SJCRH30 (cell line): ENCODE measurements around the gene PBX1. TPM values are rescaled to one million over a fixed set of nuclear protein-coding genes. Genes with fewer than 3 reads are reported as not detected.
A peak's percentile ranks its signal among the peaks of the same experiment; 100 is the strongest.

Experiments used
- DNase-seq, 2 experiments: peaks; one replicate each; pipeline ENCODE4 v3.0.0-alpha.2; 2015 to 2020
- H3K27ac ChIP-seq: fragments of 250-450 bp; sonication (Bioruptor Pico); 2 replicates; pipeline ENCODE4 v1.5.1; 2020; ENCODE audit warnings: mild to moderate bottlenecking, moderate library complexity
- H3K27me3 ChIP-seq: fragments of 250-450 bp; sonication (Bioruptor Pico); 2 replicates; pipeline ENCODE4 v1.5.1; 2020; ENCODE audit warnings: mild to moderate bottlenecking, moderate library complexity
- H3K36me3 ChIP-seq: fragments of 250-450 bp; sonication (Bioruptor Pico); 2 replicates; pipeline ENCODE4 v1.5.1; 2020; ENCODE audit warnings: mild to moderate bottlenecking, moderate library complexity
- H3K4me1 ChIP-seq: fragments of 250-450 bp; sonication (Bioruptor Pico); 2 replicates; pipeline ENCODE4 v1.5.1; 2020; ENCODE audit warnings: mild to moderate bottlenecking, moderate library complexity
- H3K4me3 ChIP-seq: fragments of 250-450 bp; sonication (Bioruptor Pico); 2 replicates; pipeline ENCODE4 v1.5.1; 2020; ENCODE audit warnings: mild to moderate bottlenecking, moderate library complexity
- H3K9me3 ChIP-seq: fragments of 250-450 bp; sonication (Bioruptor Pico); replicated peaks from 2 replicates; pipeline ENCODE4 v1.5.1; 2020; ENCODE audit warnings: mild to moderate bottlenecking, moderate library complexity
- total RNA-seq: library from RNA; depleted of rRNA; stranded (reverse); fragments of >200 nt; shearing (Covaris generic); gene quantifications from 2 replicates; pipeline ENCODE4 v1.2.3, GENCODE V29; 2014

Gene PBX1
- total RNA-seq, 1 experiment from 2014 or later, result 39.0 TPM

- Histone ChIP-seq H3K36me3 (no peaks in the 10 kb centered on the region; the same call in none of the 2 replicates), H3K9me3 (no peaks in the 10 kb centered on the region), H3K4me3 (no peak overlapping the region), H3K27me3 (no peaks in the 10 kb centered on the region), H3K27ac (no peak overlapping the region), H3K4me1 (no peaks in the 10 kb centered on the region)
- no peak for DNase-seq
Measured at GRCh38 chr1:164576291-164577271, 17.6 kb downstream of the PBX1 start.

- Histone ChIP-seq H3K9me3 (no peaks in the 10 kb centered on the region), H3K36me3 (no peaks in the 10 kb centered on the region; the same call in 1 of the 2 replicates), H3K4me3 (no peak overlapping the region), H3K27ac (no peak overlapping the region), H3K4me1 (no peaks in the 10 kb centered on the region), H3K27me3 (no peaks in the 10 kb centered on the region)
- DNase-seq, result no peak
Measured at GRCh38 chr1:164577291-164577690, 18.3 kb downstream of the PBX1 start.

- no peaks in the 10 kb centered on the region for H3K9me3 ChIP-seq
- no peak overlapping the region for H3K27ac ChIP-seq
Measured at GRCh38 chr1:164578479-164579200, 19.7 kb downstream of the PBX1 start.

GRCh38 chr1:164579381-164579780, 20.4 kb downstream of the PBX1 start:
- no peaks in the 10 kb centered on the region for H3K27me3 ChIP-seq
- H3K9me3 ChIP-seq, result no peaks in the 10 kb centered on the region
- H3K27ac ChIP-seq, result no peak overlapping the region
- no peaks in the 10 kb centered on the region for H3K4me1 ChIP-seq
- no peak for DNase-seq
- H3K36me3 ChIP-seq, result no peaks in the 10 kb centered on the region
- no peak overlapping the region for H3K4me3 ChIP-seq

More at GRCh38 chr1:164578479-164579200, 19.7 kb downstream of the PBX1 start:
- Histone ChIP-seq H3K4me3 (no peak overlapping the region), H3K36me3 (no peaks in the 10 kb centered on the region), H3K27me3 (no peaks in the 10 kb centered on the region), H3K4me1 (no peaks in the 10 kb centered on the region)
- no peak for DNase-seq

- H3K27me3 ChIP-seq, result no peaks in the 10 kb centered on the region
- peaks cover 5% of the 10 kb centered on the region; the same call in 1 of the 2 replicates for H3K36me3 ChIP-seq
- H3K9me3 ChIP-seq, result no peaks in the 10 kb centered on the region
- no peak overlapping the region for H3K4me3 ChIP-seq
- H3K27ac ChIP-seq, result no peak overlapping the region
- H3K4me1 ChIP-seq, result no peaks in the 10 kb centered on the region
- no peak for DNase-seq
Measured at GRCh38 chr1:164581762-164582161, 22.8 kb downstream of the PBX1 start.

- peaks cover 5% of the 10 kb centered on the region; the same call in 1 of the 2 replicates for H3K36me3 ChIP-seq
- no peak overlapping the region for H3K4me3 ChIP-seq
- H3K27me3 ChIP-seq, result no peaks in the 10 kb centered on the region
- DNase-seq, result no peak
- no peaks in the 10 kb centered on the region for H3K9me3 ChIP-seq
- H3K4me1 ChIP-seq, result peaks cover 4% of the 10 kb centered on the region; the same call in 1 of the 2 replicates
- H3K27ac ChIP-seq, result no peak overlapping the region
Measured at GRCh38 chr1:164583196-164583595, 24.2 kb downstream of the PBX1 start.

- Histone ChIP-seq H3K27ac (no peak overlapping the region), H3K4me1 (peaks cover 10% of the 10 kb centered on the region)
Measured at GRCh38 chr1:164583835-164584539, 25.0 kb downstream of the PBX1 start.

GRCh38 chr1:164586591-164586990, 27.6 kb downstream of the PBX1 start:
- no peaks in the 10 kb centered on the region for H3K9me3 ChIP-seq
- no peaks in the 10 kb centered on the region for H3K27me3 ChIP-seq
- DNase-seq, result no peak

More at GRCh38 chr1:164583835-164584539, 25.0 kb downstream of the PBX1 start:
- DNase-seq, result no peak
- Histone ChIP-seq H3K27me3 (no peaks in the 10 kb centered on the region), H3K4me3 (no peak overlapping the region), H3K36me3 (peaks cover 5% of the 10 kb centered on the region; the same call in 1 of the 2 replicates), H3K9me3 (no peaks in the 10 kb centered on the region)

GRCh38 chr1:164587617-164588501, 28.9 kb downstream of the PBX1 start:
- no peaks in the 10 kb centered on the region for H3K27me3 ChIP-seq
- no peak for DNase-seq
- H3K4me1 ChIP-seq, result peaks cover 15% of the 10 kb centered on the region
- H3K4me3 ChIP-seq, result peak overlapping the region; percentile 49; the same call in 1 of the 2 replicates
- peak overlapping the region; percentile 71; the same call in 1 of the 2 replicates for H3K27ac ChIP-seq
- H3K9me3 ChIP-seq, result no peaks in the 10 kb centered on the region
- H3K36me3 ChIP-seq, result peaks cover 5% of the 10 kb centered on the region; the same call in 1 of the 2 replicates

More at GRCh38 chr1:164586591-164586990, 27.6 kb downstream of the PBX1 start:
- H3K36me3 ChIP-seq, result peaks cover 5% of the 10 kb centered on the region; the same call in 1 of the 2 replicates
- no peak overlapping the region for H3K27ac ChIP-seq
- H3K4me1 ChIP-seq, result peaks cover 15% of the 10 kb centered on the region
- no peak overlapping the region for H3K4me3 ChIP-seq

- peak overlapping the region; percentile 49 for H3K4me3 ChIP-seq
Measured at GRCh38 chr1:164588516-164589341, 29.7 kb downstream of the PBX1 start.

GRCh38 chr1:164589408-164589807, 30.4 kb downstream of the PBX1 start:
- no peaks in the 10 kb centered on the region for H3K27me3 ChIP-seq
- H3K9me3 ChIP-seq, result no peaks in the 10 kb centered on the region
- H3K4me3 ChIP-seq, result no peak overlapping the region
- no peak overlapping the region; the same call in 1 of the 2 replicates for H3K27ac ChIP-seq
- H3K36me3 ChIP-seq, result peaks cover 5% of the 10 kb centered on the region; the same call in 1 of the 2 replicates
- no peak for DNase-seq
- H3K4me1 ChIP-seq, result peaks cover 15% of the 10 kb centered on the region

More at GRCh38 chr1:164588516-164589341, 29.7 kb downstream of the PBX1 start:
- no peaks in the 10 kb centered on the region for H3K9me3 ChIP-seq
- H3K36me3 ChIP-seq, result peaks cover 5% of the 10 kb centered on the region; the same call in 1 of the 2 replicates
- H3K4me1 ChIP-seq, result peaks cover 15% of the 10 kb centered on the region
- peak overlapping the region; percentile 71 for H3K27ac ChIP-seq
- peak; percentile 81 to 89 for DNase-seq
- H3K27me3 ChIP-seq, result no peaks in the 10 kb centered on the region

GRCh38 chr1:164589961-164590507, 31.1 kb downstream of the PBX1 start:
- peaks cover 5% of the 10 kb centered on the region; the same call in 1 of the 2 replicates for H3K36me3 ChIP-seq
- H3K4me1 ChIP-seq, result peaks cover 15% of the 10 kb centered on the region
- no peaks in the 10 kb centered on the region for H3K27me3 ChIP-seq
- H3K9me3 ChIP-seq, result no peaks in the 10 kb centered on the region
- no peak overlapping the region for H3K27ac ChIP-seq
- H3K4me3 ChIP-seq, result no peak overlapping the region
- DNase-seq, result no peak
